Measurements from ENCODE around the gene DCP2. TPM values are rescaled to one million over a fixed set of nuclear protein-coding genes. Genes with fewer than 3 reads are reported as not detected.

DCP2 gene
- total RNA-seq, 1 experiment from 2014 or later: 176 TPM

DNA sequence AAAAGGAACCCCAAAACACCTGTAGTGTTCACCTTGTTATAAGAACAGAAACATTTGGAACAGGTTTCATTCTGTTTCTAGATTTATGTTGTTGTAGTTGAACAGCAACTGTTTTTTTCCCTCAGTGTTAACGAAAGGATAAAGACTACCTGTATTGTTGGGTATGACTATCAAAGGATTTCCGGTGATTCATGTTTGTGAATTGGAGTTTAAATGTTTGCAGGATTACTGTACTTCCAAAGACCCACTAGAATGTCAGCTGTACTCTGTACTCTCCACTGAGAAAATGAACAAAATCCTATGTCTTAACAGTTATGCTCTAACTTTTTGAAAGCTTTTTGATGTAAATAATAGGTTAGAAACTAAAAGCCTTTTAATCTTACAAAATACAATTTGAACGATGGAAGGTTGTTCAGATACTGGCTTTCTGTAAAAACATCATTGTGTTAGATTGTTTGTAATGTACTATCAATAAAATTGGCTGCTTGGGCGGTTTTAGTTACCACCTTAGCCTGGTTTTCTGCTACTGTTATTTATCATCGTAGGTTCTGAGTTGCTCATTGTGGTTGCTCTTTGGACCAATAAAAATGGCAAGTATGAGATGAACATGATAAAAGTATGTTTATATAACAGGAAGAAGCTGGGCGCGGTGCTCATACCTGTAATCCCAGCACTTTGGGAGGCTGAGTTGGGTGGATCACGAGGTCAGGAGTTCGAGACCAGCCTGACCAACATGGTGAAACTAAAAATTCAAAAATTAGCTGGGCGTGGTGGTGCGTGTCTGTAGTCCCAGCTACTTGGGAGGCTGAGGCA lies 44.1 kb downstream of the DCP2 start:
- no peaks in the 10 kb centered on the region for H4K20me1 ChIP-seq (ENCODE audit: control insufficient read depth, insufficient read depth, insufficient read length)
- H3K23me2 ChIP-seq (ENCODE audit: insufficient read length, low read depth, low read length, poor library complexity, severe bottlenecking): no peaks in the 10 kb centered on the region
- no peak overlapping the region for H3K14ac ChIP-seq (ENCODE audit: insufficient read depth, low read length)
- Mint-ChIP-seq H3K4me3 (no peak overlapping the region), H3K36me3 (ENCODE audit: insufficient read depth in 1 of 3, low read depth in 3 of 3) (peaks cover 4 to 28% (median 15%) of the 10 kb centered on the region in 3 experiments; a peak in 5 of 7 replicates), H3K4me1 (0 out of 4 replicates have a peak, but pooled peaks cover 0 to 2% of the 10 kb centered on the region in 2 experiments), H3K27me3 (ENCODE audit: low read depth) (no peaks in the 10 kb centered on the region), H3K9me3 (no peaks in the 10 kb centered on the region), H3K27ac (no peak overlapping the region)
- H2BK20ac ChIP-seq (ENCODE audit: low read depth, low read length, poor library complexity, severe bottlenecking): no peak overlapping the region
- H3K9ac ChIP-seq (ENCODE audit: extremely low read depth, insufficient read length, low read length): no peak overlapping the region
- no peaks in the 10 kb centered on the region for H3K4me1 ChIP-seq (ENCODE audit: insufficient read depth, low read length)
- no peak overlapping the region for H4K5ac ChIP-seq (ENCODE audit: insufficient read length, low read depth, low read length)
- H3K9me3 ChIP-seq (ENCODE audit: control insufficient read depth, low read depth, low read length): no peaks in the 10 kb centered on the region
- H3K27ac ChIP-seq (ENCODE audit: insufficient read length, low read depth, low read length): no peak overlapping the region
- H4K8ac ChIP-seq (replicated peaks; ENCODE audit: insufficient read length, low read depth, low read length): no peak overlapping the region
- no peak overlapping the region for H2AFZ ChIP-seq (ENCODE audit: low read length)
- no peak for TF ChIP-seq CTCF (conservative IDR thresholded peaks at IDR 0.05)
- WGBS (ENCODE audit: extremely low coverage, insufficient read length, low lambda C conversion rate): no CpG with 5 or more reads among the region's 11 CpGs
- H4K91ac ChIP-seq (ENCODE audit: insufficient read length, low read depth, low read length): no peak overlapping the region
- no peak overlapping the region for H3K18ac ChIP-seq (ENCODE audit: insufficient read length, low read depth, low read length)
- H3T11ph ChIP-seq (ENCODE audit: low read length): no peak overlapping the region
- H3K4ac ChIP-seq (ENCODE audit: low read depth, low read length): no peak overlapping the region
- H3K27me3 ChIP-seq (ENCODE audit: insufficient read depth, low read length): no peaks in the 10 kb centered on the region
- DNase-seq: no peak
- no peak overlapping the region for H2BK15ac ChIP-seq (ENCODE audit: low read depth, low read length)
- no peaks in the 10 kb centered on the region for H3K79me1 ChIP-seq (ENCODE audit: insufficient read depth, low read depth, low read length, poor library complexity, severe bottlenecking)
- H2AK5ac ChIP-seq (ENCODE audit: insufficient read length, low read length): no peak overlapping the region
- H3K79me2 ChIP-seq (ENCODE audit: insufficient read depth, low read length): no peaks in the 10 kb centered on the region
- H3K4me2 ChIP-seq (ENCODE audit: insufficient read depth, insufficient read length, low read length): no peak overlapping the region
- H3K23ac ChIP-seq (ENCODE audit: insufficient read length, low read depth, low read length): no peak overlapping the region
- no peak overlapping the region for H2BK5ac ChIP-seq (ENCODE audit: insufficient read length, low read length)
- H2BK120ac ChIP-seq (ENCODE audit: low read depth, low read length, poor library complexity, severe bottlenecking): no peak overlapping the region
- H3K56ac ChIP-seq (ENCODE audit: insufficient read length, low read depth, low read length): no peak overlapping the region
- H2BK12ac ChIP-seq (ENCODE audit: insufficient read length, low read depth, low read length): no peak overlapping the region

Measured in H9 (cell line).